Activated CD8-positive, alpha-beta memory T cell treated with anti-CD3 and anti-CD28 coated beads, Interleukin-2, amount 10 ng/mL, durations not matched to agents 7 days and 5 days (primary cell): Measurements from ENCODE around the gene PCCA. TPM values are rescaled to one million over a fixed set of nuclear protein-coding genes. Genes with fewer than 3 reads are reported as not detected.

ENCODE experiments used
- ATAC-seq: fragments of 150-1000 bp; cut with Tn5 transposase; one replicate; pipeline ENCODE4 v1.10.0; 2021; ENCODE audit warnings: moderate library complexity
- CTCF ChIA-PET: fragments of 350-600 bp; sonication (Branson Sonifier 250); formaldehyde crosslinking; loops from one replicate; lab custom pipeline; 2021; ENCODE audit warnings: antibody characterized with exemption; lab: Charles Lee
- DNase-seq: peaks from one replicate; pipeline ENCODE4 v3.0.0-alpha.2; 2020
- H3K27ac Mint-ChIP-seq: one replicate; pipeline ENCODE4 v1.8.0; 2021; ENCODE audit warnings: mild to moderate bottlenecking, mixed read lengths
- H3K27me3 Mint-ChIP-seq: one replicate; pipeline ENCODE4 v1.8.0; 2021; ENCODE audit warnings: mixed read lengths
- H3K36me3 Mint-ChIP-seq: one replicate; pipeline ENCODE4 v1.8.0; 2021; ENCODE audit warnings: mild to moderate bottlenecking, mixed read lengths
- H3K4me1 Mint-ChIP-seq: one replicate; pipeline ENCODE4 v1.8.0; 2021; ENCODE audit warnings: mixed read lengths
- H3K4me3 Mint-ChIP-seq: one replicate; pipeline ENCODE4 v1.8.0; 2021; ENCODE audit warnings: mild to moderate bottlenecking, moderate library complexity, mixed read lengths
- H3K9me3 Mint-ChIP-seq: one replicate; pipeline ENCODE4 v1.8.0; 2022; ENCODE audit warnings: low read depth, mixed read lengths
- total RNA-seq, 2 experiments: library from RNA; stranded (reverse); gene quantifications; one replicate each; pipeline ENCODE4 v1.2.3, GENCODE V29; 2021

PCCA gene
- total RNA-seq, 2 experiments from 2014 or later, result 14.1 to 17.9 TPM

- Mint-ChIP-seq H3K27me3 (no peaks in the 10 kb centered on the region), H3K4me1 (no peaks in the 10 kb centered on the region), H3K4me3 (no peak overlapping the region), H3K27ac (no peak overlapping the region), H3K9me3 (no peaks in the 10 kb centered on the region), H3K36me3 (no peaks in the 10 kb centered on the region)
- DNase-seq, result no peak
- no peak for ATAC-seq
- CTCF ChIA-PET, result interaction anchor here (0.5 kb wide), 1 partner anchor 994 kb away, joined by 3 read pairs; no protein-coding TSS in a partner anchor
Measured at GRCh38 chr13:100529666-100530377, 440.9 kb downstream of the PCCA start.

DNA sequence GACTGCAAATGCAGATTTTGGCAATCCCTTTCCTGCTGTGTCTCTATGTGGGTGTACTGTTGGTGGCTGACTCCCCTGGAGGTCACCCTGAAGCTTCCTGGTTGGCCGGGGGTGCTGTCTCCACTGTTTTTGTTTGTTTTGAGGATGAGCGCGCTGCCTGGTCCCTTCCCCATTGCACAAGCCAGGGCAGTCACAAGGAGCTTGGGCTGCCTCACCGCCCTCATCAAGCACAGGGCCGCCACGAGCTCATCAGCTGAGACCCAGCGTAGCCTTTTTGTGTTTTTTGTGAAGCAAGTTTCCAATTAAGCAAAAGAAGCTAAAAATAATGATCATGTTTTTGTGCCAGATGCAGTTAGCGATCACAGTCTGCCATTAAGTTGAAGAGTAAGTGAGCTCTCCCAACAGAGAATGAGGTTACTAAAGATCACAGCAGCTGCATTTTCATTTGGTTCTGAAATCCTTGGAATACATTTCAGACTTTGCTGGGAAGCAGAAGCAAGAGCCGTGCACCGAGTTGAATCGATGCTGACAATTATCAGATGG lies 441.8 kb downstream of the PCCA start:
- CTCF ChIA-PET, result no interaction called here
- H3K4me3 Mint-ChIP-seq, result no peak overlapping the region
- H3K36me3 Mint-ChIP-seq, result no peaks in the 10 kb centered on the region
- no peak for ATAC-seq
- no peaks in the 10 kb centered on the region for H3K27me3 Mint-ChIP-seq
- no peak overlapping the region for H3K27ac Mint-ChIP-seq
- no peaks in the 10 kb centered on the region for H3K4me1 Mint-ChIP-seq
- no peak for DNase-seq
- no peaks in the 10 kb centered on the region for H3K9me3 Mint-ChIP-seq

DNA sequence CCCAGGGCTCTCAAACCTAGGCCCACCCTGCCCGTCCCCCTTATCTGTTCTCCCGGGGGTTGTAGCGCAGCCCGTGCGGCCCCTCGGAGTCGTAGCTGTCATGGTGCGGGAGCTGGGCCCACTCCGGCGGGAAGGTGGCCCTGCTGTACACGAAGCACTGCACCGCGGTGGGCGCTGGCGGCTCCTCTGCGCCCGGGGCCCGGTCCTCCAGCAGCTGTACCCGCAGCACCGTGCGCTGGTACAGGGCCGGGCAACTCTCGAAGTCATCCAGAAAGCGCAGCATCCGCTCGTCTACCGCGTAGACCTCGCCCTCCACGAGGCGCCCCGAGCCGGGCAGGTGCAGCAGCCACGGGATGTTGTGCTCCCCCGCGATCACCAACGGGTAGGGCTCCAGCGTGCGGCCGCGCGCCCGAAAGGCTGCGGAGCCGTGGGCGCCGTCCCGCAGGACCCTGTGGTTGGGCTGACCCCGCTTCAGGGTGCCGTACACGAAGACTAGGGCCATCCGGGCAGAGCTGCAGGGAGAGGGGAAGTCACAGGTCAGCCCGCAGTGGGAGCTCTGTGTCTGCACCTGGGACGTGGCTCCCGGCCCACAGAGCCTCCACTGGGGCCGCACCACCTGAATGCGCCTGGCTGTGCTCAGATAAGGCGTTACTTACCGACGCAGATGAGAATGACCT lies 443.3 kb downstream of the PCCA start:
- no peak overlapping the region for H3K4me3 Mint-ChIP-seq
- no peaks in the 10 kb centered on the region for H3K36me3 Mint-ChIP-seq
- DNase-seq (peak; percentile 37), ATAC-seq (no peak)
- H3K4me1 Mint-ChIP-seq, result no peaks in the 10 kb centered on the region
- no peaks in the 10 kb centered on the region for H3K27me3 Mint-ChIP-seq
- no peaks in the 10 kb centered on the region for H3K9me3 Mint-ChIP-seq
- no peak overlapping the region for H3K27ac Mint-ChIP-seq
- CTCF ChIA-PET, result interaction anchor here (1.0 kb wide), 1 partner anchor 18 kb away, joined by 4 read pairs; no protein-coding TSS in a partner anchor

DNA sequence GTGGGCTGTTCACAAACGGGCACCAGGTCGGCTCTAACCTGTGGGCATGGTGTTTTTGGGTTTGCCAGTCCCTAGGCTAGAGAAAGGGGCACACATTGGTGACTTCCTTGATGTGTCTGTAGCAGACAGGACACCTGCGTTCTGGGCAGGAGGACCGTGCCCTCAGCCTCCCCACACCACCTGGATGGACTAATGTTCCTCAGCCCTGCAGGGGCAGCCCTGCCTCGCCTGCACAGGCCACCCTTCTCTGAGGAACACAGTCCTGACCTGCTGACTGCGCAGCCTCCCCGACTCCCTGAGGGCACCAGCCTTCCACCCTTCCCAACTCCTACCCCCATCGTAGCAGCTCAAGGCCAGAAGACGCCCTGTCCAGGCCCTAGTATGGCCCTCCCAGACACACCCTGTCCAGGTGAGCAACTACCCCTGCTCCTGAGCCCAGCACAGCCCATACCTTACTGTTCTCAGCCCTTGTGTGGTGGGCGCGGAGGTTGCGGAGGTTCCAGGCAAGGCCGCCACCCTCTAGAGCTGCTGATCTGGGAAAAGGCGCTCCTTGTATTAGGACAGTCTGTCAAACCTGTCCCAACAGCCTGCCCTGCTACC lies 444.0 kb downstream of the PCCA start:
- Mint-ChIP-seq H3K36me3 (no peaks in the 10 kb centered on the region), H3K4me1 (no peaks in the 10 kb centered on the region), H3K27me3 (no peaks in the 10 kb centered on the region), H3K9me3 (no peaks in the 10 kb centered on the region), H3K27ac (no peak overlapping the region), H3K4me3 (no peak overlapping the region)
- CTCF ChIA-PET, result no interaction called here
- ATAC-seq (no peak), DNase-seq (peak; percentile 37)

DNA sequence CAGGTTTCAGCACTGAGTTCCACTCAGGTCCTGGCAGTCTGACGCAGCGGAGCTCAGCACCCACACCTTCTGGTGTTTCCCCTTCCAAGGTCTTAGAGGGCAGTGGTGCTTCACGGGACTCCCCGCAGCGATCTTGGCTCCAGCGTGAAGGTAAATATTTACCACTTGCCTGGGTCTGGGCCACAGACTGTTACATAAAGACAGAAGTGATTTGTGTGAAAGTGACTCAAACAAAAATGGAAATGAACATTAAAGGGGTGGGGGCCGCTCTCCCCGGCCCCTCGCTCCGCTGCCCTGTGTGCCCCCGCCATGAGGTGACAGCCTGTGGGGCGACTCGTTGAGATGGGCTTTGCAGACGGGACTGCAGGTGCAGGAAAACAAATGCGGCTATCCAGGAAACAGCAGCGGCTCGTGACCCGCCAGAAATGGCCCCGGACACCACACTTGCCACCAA lies 444.7 kb downstream of the PCCA start:
- no peaks in the 10 kb centered on the region for H3K27me3 Mint-ChIP-seq
- CTCF ChIA-PET, result no interaction called here
- DNase-seq, result peak; percentile 33
- H3K36me3 Mint-ChIP-seq, result no peaks in the 10 kb centered on the region
- H3K9me3 Mint-ChIP-seq, result no peaks in the 10 kb centered on the region
- peaks cover 3% of the 10 kb centered on the region for H3K4me1 Mint-ChIP-seq
- H3K4me3 Mint-ChIP-seq, result no peak overlapping the region
- no peak for ATAC-seq
- H3K27ac Mint-ChIP-seq, result no peak overlapping the region

- Mint-ChIP-seq H3K36me3 (peaks cover 1% of the 10 kb centered on the region), H3K27me3 (no peaks in the 10 kb centered on the region), H3K4me1 (peaks cover 9% of the 10 kb centered on the region), H3K27ac (no peak overlapping the region), H3K4me3 (no peak overlapping the region), H3K9me3 (no peaks in the 10 kb centered on the region)
- ATAC-seq (no peak), DNase-seq (peak; percentile 7)
- CTCF ChIA-PET, result no interaction called here
Measured at GRCh38 chr13:100534147-100534843, 445.4 kb downstream of the PCCA start.

DNA sequence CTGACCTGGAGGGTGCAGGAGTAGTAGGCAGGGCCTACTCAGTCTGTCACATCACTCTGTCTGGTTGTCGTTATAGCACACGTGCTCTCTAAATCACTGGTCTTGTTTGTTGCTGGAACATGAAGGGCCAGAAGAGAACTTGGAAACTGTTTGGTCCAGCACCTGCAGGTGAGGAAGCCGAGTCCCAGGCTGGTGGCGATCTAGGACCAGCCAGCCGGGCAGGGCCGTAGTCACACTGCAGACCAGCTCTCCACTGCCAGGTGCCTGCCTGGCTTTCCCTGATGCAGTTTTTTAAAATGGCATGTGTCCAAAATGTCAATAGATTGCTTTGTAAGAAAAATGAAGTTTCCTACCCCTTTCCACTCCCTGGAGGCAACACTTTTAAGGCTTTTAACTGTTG lies 446.0 kb downstream of the PCCA start:
- H3K4me3 Mint-ChIP-seq, result no peak overlapping the region
- DNase-seq (peak; percentile 15), ATAC-seq (no peak)
- no peaks in the 10 kb centered on the region for H3K27me3 Mint-ChIP-seq
- no peaks in the 10 kb centered on the region for H3K9me3 Mint-ChIP-seq
- no peak overlapping the region for H3K27ac Mint-ChIP-seq
- H3K36me3 Mint-ChIP-seq, result peaks cover 2% of the 10 kb centered on the region
- CTCF ChIA-PET, result no interaction called here
- peaks cover 11% of the 10 kb centered on the region for H3K4me1 Mint-ChIP-seq

DNA sequence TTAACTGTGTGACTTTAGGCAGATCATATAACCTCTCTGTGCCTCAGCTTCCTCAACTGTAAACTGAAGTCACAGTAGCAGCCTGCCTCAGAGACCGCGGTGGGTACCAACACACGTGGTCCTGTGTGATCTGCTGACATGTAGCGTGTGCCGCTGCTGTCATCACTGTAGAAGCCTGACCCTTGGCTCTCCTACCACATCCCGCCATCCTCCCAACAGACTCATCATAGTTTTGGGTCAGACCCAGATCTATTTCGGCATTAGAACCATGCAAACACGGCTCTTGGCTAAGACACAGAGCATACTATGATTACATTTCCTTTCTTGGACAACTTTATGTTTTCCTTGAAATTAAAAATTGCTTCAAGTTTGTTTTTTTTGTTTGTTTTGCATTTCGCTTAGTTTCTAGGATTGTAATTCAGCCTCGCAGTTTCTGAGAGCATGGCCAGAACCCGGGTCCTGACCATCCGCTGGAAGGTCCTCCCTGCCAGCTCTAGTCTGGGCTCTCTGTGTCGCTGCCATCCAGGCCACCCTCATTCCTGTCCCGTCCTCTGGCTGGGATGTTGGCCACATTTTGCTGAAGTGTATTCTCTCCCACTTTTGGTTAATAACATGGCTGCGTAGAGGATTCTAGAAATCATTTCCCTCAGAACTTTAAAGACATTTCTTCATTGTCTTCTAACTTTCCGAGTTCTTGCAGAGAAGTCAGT lies 446.7 kb downstream of the PCCA start:
- H3K36me3 Mint-ChIP-seq, result peaks cover 3% of the 10 kb centered on the region
- ATAC-seq, result no peak
- H3K27ac Mint-ChIP-seq, result no peak overlapping the region
- H3K27me3 Mint-ChIP-seq, result no peaks in the 10 kb centered on the region
- peaks cover 11% of the 10 kb centered on the region for H3K4me1 Mint-ChIP-seq
- no peak overlapping the region for H3K4me3 Mint-ChIP-seq
- no peaks in the 10 kb centered on the region for H3K9me3 Mint-ChIP-seq
- CTCF ChIA-PET, result no interaction called here
- DNase-seq, result peak; percentile 7

GRCh38 chr13:100536643-100537180 lies 447.8 kb downstream of the PCCA start:
- CTCF ChIA-PET, result no interaction called here
- no peak overlapping the region for H3K27ac Mint-ChIP-seq
- peaks cover 3% of the 10 kb centered on the region for H3K36me3 Mint-ChIP-seq
- H3K4me1 Mint-ChIP-seq, result peaks cover 11% of the 10 kb centered on the region
- H3K27me3 Mint-ChIP-seq, result no peaks in the 10 kb centered on the region
- H3K4me3 Mint-ChIP-seq, result no peak overlapping the region
- ATAC-seq (no peak), DNase-seq (peak; percentile 33)
- H3K9me3 Mint-ChIP-seq, result no peaks in the 10 kb centered on the region

- ATAC-seq, result no peak
- CTCF ChIA-PET, result no interaction called here
Measured at GRCh38 chr13:100537486-100537885, 448.6 kb downstream of the PCCA start.

GRCh38 chr13:100537951-100538462 lies 449.1 kb downstream of the PCCA start:
- Mint-ChIP-seq H3K27ac (no peak overlapping the region), H3K27me3 (no peaks in the 10 kb centered on the region), H3K4me1 (peaks cover 20% of the 10 kb centered on the region), H3K9me3 (no peaks in the 10 kb centered on the region), H3K4me3 (no peak overlapping the region), H3K36me3 (peaks cover 3% of the 10 kb centered on the region)
- DNase-seq, result peak; percentile 4
- CTCF ChIA-PET, result no interaction called here
- no peak for ATAC-seq

More at GRCh38 chr13:100537486-100537885, 448.6 kb downstream of the PCCA start:
- Mint-ChIP-seq H3K4me1 (peaks cover 15% of the 10 kb centered on the region), H3K4me3 (no peak overlapping the region), H3K27me3 (no peaks in the 10 kb centered on the region), H3K9me3 (no peaks in the 10 kb centered on the region), H3K36me3 (peaks cover 3% of the 10 kb centered on the region), H3K27ac (no peak overlapping the region)
- no peak for DNase-seq

DNA sequence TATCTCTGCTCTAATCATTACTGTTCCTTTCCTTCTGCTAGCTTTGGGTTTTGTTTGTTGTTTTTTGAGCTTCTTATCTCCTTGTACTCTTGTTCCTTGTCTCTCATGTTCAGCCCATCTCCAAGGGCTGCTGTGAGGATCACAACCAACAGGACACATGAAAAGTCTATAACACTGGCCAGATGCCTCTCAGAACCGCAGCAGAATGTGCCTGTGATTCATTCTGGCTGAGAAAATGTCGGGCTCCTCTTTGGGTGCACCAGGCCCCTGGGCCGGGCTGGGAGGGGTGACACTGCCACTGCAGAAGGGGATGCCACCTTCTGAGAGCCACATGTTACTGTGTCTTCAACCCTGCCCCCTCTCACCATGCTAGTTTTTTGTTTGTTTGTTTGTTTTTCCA lies 451.7 kb downstream of the PCCA start:
- DNase-seq (peak; percentile 8), ATAC-seq (no peak)
- Mint-ChIP-seq H3K27ac (no peak overlapping the region), H3K4me1 (peaks cover 20% of the 10 kb centered on the region), H3K4me3 (no peak overlapping the region), H3K36me3 (peaks cover 3% of the 10 kb centered on the region), H3K9me3 (no peaks in the 10 kb centered on the region), H3K27me3 (no peaks in the 10 kb centered on the region)
- CTCF ChIA-PET, result no interaction called here
